T1000 (cell line): ENCODE measurements around the gene NSF.
"Not testable (repeated sequence)": the region's sequence is repeated elsewhere in the genome, so short reads cannot be mapped to it uniquely, and the experiment has no call there.

Experiments used
- DNase-seq: peaks from one replicate; lab custom pipeline; 2025; ENCODE audit warnings: mixed read lengths; lab: John Stamatoyannopoulos, UW

The NSF gene

GRCh38 chr17:46590157-46591146 is at the start of gene NSF:
Gene NSF (plus strand): TSS chr17:46590669. CDS start chr17:46590776, 107 bp downstream.
- DNase-seq = not testable (repeated sequence)

GRCh38 chr17:46548607-46549006 is 41.9 kb upstream of the NSF start:
- not testable (repeated sequence) for DNase-seq

- not testable (repeated sequence) for DNase-seq
These were observed 31.3 kb upstream of the NSF start for GRCh38 chr17:46559155-46559554.

GRCh38 chr17:46560048-46560447 is 30.4 kb upstream of the NSF start:
- DNase-seq = not testable (repeated sequence)

DNA sequence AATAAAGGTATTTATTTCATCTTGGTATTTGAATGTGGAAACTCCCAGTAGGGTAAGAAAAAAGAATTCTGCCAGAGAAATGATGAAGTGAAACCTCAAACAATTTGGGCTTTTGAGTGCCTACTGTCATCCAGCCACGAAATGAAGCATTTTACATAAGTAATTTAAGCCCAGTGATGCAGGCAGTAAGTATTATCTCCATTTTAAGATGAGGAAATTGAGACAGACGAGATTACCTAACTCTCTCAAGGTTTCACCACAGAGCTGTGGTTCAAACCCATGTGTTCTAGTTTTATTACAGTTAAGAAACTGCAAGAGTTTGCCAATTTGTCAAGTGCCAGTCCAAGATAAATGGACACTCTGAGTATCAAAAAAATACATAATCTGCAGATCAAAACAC is 24.2 kb upstream of the NSF start:
- not testable (repeated sequence) for DNase-seq

GRCh38 chr17:46566980-46567379 is 23.5 kb upstream of the NSF start:
- DNase-seq = not testable (repeated sequence)

- DNase-seq = not testable (repeated sequence)
These were observed 18.7 kb upstream of the NSF start for GRCh38 chr17:46571796-46572195.

GRCh38 chr17:46579083-46580075 is 11.1 kb upstream of the NSF start, which contains the start of gene ARL17A:
Gene ARL17A (minus strand): TSS chr17:46579691. CDS start chr17:46576322, 3,369 bp downstream.
- not testable (repeated sequence) for DNase-seq

DNA sequence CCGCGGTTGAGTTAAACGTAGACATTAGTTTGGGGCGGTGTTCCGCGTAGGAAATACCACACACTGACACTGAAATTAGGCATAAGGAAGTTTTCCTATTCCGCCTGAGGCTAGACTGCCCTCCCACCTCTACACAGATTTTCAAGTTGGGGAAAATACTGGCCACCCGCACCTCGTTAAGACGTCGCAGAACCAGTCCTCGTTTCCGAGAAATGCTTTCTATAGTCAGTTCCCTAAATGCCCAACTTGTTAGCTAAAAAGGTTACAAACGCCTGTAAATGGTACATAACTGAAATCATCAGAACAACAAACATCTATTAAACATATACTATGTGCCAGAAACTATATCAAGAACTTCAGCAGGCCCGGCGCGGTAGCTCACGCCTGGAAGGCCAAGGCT is 10.4 kb upstream of the NSF start:
- not testable (repeated sequence) for DNase-seq

- DNase-seq = not testable (repeated sequence)
These were observed 5.0 kb upstream of the NSF start for GRCh38 chr17:46585444-46585843.

DNA sequence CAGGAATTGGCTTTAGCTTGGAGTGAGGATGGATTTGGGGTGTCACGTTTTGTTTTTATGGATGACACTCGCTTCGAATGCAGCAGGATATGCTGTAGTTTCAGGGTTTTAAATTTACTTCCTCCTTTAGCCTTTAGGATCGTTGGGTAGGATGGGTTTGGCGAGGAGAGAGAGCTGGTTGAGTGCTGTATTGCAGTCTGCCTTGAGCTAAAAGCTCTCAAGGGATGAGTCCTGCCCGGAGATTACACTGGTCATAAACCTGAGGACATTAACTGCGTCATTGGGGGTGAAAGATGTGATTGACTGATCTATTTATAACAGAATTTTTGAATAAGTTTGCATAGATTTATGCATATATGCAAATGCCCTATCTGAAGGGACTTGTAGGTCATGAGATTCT is 863 bp downstream of the NSF start:
- not testable (repeated sequence) for DNase-seq

DNA sequence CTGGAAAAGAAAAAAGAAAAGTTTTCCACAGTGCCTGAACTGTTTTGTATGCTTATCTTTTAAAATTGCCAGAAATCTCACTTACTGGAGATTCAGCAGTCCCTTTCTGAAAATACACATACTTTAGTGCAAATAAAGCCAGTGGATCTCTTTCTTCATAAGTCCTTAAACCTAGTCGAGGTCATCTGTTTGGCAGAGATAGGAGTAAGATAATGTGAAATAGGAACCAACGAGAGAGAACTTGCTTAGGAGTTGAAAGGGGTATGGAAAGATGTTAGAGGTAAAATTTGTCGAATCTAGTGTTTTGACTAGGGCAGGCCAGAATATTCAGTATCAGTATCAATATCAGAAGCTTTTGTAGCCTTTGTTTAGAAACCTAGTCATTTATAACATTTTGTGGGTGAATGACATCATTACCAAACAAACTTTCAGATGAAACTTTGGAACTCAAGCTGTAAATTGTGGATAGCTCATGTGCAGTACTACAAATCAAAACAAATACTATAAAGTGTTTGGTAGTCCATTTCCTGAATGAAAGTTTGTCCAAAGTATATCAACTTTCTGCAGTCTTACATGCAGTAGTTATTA is 8.0 kb downstream of the NSF start:
- DNase-seq = not testable (repeated sequence)

DNA sequence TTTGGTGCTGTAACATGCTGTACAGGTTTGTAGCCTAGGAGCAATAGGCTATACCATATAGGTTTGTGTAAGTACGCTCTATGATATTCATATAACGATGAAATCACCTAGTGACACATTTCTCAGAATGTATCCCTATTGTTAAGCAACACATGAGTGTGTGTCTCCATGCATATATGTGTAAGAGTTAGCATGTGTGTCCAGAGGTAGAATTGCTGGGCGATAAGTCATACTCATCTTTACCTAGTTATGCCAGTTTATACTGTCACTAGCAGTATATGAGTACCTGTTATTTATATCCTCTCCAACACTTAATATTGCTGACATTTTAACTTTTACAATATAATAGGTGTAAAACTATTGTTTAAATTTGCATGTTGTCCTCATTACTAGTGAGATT is 10.3 kb downstream of the NSF start:
- not testable (repeated sequence) for DNase-seq

DNA sequence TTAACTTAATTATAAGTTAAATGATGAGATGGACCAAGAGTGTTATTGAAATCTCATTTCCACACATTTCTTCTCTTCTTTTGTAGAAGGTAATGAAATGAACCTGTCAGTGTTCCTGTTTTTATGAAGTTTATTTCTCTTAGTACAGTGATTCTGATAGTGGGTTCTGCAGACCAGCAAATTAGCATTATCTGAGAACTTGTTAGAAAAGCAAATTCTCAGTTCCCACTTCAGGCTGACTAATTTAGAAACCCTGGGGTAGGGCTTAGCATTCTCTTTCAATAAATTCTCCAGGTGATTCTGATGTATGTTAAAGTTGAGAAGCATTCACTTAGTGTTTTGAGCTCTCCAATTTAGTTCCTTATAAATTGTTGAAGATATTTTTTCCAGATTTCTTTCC is 12.7 kb downstream of the NSF start:
- not testable (repeated sequence) for DNase-seq

DNA sequence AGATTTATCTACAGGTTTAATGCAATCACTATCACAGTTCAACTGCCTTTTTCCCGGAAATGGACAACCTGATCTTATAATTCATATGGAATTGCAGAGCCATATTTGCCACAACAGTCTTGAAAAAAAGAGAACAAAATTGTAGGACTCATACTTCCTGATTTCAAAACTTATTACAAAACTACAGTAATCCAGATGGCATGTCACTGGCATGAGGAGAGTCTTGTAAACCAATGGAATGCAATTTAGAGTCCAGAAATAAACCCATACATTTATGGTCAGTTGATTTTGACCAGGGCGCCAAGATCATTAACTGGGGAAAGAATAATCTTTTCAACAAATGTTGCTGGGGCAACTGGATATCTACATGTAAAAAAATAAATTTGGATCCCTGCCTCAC is 20.8 kb downstream of the NSF start:
- not testable (repeated sequence) for DNase-seq

DNA sequence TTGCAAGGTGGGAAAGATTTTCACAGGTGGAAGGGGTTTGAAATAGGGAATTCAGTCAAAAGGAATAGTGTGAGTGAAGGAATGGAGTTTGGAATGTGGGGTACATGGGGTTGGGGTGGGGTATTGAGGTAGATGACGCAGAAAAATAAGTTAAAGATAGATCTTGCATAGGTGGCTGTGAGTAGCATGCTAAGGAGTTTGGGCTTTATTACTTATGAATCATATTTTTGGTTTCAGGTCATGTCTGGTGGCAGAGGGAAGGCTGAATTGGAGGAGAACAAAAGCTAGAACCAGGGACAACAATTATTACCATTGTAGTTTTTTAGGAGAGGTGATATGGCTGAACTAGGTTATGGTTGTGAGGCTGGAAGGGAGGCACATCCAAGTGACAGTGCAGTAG is 23.4 kb downstream of the NSF start:
- not testable (repeated sequence) for DNase-seq

- DNase-seq = not testable (repeated sequence)
These were observed 26.7 kb downstream of the NSF start for GRCh38 chr17:46617121-46617520.

DNA sequence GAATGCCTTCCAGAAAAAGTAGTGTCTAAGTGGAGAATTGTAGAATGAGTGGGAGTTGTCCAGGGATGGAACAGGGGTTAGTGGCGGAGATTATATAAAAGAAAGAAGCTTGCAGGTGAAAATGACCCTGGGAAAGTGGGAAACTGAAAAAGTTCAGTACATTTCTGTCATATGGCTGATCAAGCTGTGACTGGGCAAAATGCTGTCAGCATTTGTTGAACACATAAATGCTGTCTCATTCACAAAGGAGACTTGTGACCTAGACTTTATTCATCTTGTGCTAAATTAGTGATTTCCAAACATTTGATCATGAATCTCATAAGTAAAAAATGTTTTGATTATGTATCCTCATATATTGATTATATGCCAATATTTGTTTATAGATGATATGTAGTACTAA is 28.5 kb downstream of the NSF start:
- not testable (repeated sequence) for DNase-seq

DNA sequence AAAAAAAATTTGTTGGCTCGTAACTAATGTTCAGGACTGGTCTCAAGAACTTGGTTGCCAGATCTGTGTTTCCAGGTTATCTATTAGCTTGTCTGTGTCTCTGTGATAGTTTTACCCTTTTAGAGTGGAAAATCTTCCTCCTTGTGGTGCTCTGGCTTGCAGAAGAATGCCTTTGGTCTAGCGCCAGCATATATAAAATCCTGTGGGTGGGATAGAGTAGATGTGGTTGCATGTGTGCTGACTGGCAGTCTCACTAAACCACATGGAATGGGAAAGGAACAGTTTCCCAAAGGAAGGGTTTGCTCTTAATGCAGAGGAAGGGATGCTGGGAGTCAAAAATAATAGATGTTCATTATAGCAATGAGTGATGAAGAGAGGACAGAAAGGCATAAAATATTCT is 33.3 kb downstream of the NSF start:
- DNase-seq = not testable (repeated sequence)

- not testable (repeated sequence) for DNase-seq
These were observed 34.3 kb downstream of the NSF start for GRCh38 chr17:46624726-46625125.

DNA sequence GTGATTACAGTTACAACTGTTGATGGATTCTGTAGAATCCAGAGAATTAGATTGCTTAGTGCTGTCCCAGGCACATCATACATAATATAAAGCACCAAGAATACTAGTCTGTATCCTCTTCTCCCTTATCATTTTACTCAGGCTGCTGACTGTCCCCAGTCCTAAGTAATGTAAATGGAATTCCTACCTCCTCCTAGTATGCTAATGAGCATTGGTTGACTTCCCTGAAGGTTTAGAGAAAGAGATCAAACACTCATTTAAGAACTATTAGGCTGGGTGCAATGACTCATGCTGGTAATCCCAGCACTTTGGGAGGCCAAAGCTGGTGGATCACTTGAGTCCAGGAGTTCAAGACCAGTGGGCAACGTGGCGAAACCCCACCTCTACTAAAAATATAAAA is 37.0 kb downstream of the NSF start:
- not testable (repeated sequence) for DNase-seq
